Heart right ventricle (tissue), 16 donors: Measurements from ENCODE around the gene RIN3. TPM values are rescaled to one million over a fixed set of nuclear protein-coding genes. Genes with fewer than 3 reads are reported as not detected.

Experiments used
- ATAC-seq, 8 donors: fragments of 200-7000 bp; cut with Tn5 transposase; one replicate each; pipeline ENCODE4 v1.9.1; 2020; ENCODE audit warnings: mild to moderate bottlenecking in 8 of 8, moderate library complexity in 8 of 8, moderate number of reproducible peaks in 1 of 8
- DNase-seq, 2 donors: peaks; one replicate each; pipeline ENCODE4 v3.0.0-alpha.2; 2020
- H3K27ac ChIP-seq, 10 donors: fragments of 200-600 bp; sonication (generic) in 2 of 10; one replicate each; pipeline versions ENCODE4 v1.5.0 to v1.8.0; 2020 to 2022; ENCODE audit warnings: mild to moderate bottlenecking in 3 of 10
- H3K27me3 ChIP-seq, 7 donors: fragments of 200-600 bp; one replicate each; pipeline ENCODE4 v1.8.0; 2021 to 2022; ENCODE audit warnings: mild to moderate bottlenecking in 2 of 7
- H3K36me3 ChIP-seq, 9 donors: fragments of 200-600 bp; sonication (generic) in 1 of 9; one replicate each; pipeline versions ENCODE4 v1.5.0 to v1.8.0; 2020 to 2022; ENCODE audit warnings: mild to moderate bottlenecking in 2 of 9
- H3K4me1 ChIP-seq, 9 donors: fragments of 200-600 bp; sonication (generic) in 1 of 9; one replicate each; pipeline versions ENCODE4 v1.5.0 to v1.8.0; 2020 to 2022; ENCODE audit warnings: mild to moderate bottlenecking in 4 of 9
- H3K4me3 ChIP-seq, 10 donors: fragments of 200-600 bp; sonication (generic) in 2 of 10; one replicate each; pipeline versions ENCODE4 v1.5.0 to v1.8.0; 2020 to 2022; ENCODE audit warnings: mild to moderate bottlenecking in 7 of 10, moderate library complexity in 2 of 10
- H3K9me3 ChIP-seq, 11 donors: fragments of 200-600 bp in 10 of 11; sonication (generic) in 2 of 11; one replicate each; pipeline versions ENCODE4 v1.5.0 to v1.8.0; 2013 to 2022; ENCODE audit warnings: mild to moderate bottlenecking in 2 of 11, control low read depth in 1 of 11, moderate library complexity in 1 of 11
- WGBS, 2 donors: extraction: QIAGEN DNeasy Blood & Tissue Kit; methylation state at CpG; one replicate each; pipeline ENCODE4 v1.1.7; 2013; ENCODE audit warnings: inconsistent platforms in 1 of 2; 5-methylcytosine and 5-hydroxymethylcytosine counted together
- intact Hi-C, 10 donors: fragments of 100-400 bp; cut with DNase I; formaldehyde crosslinking; loops; one replicate each; pipeline versions ENCODE4 v1.11.1 to v1.14.2; 2022
- polyA plus RNA-seq, 2 donors: library from polyadenylated mRNA; stranded (reverse); fragments of 200-250 nt; gene quantifications; one replicate each; pipeline ENCODE4 v1.2.3, GENCODE V29; 2013
- total RNA-seq, 10 donors: library from RNA; stranded (reverse); fragmentation: NEBNext Ultra II Directional in 3 of 10; extraction: Animal tissue kit (Norgen Biotek cat#: 25700) in 3 of 10; gene quantifications; one replicate each; pipeline versions ENCODE4 v1.2.1 to v1.2.4, GENCODE V29; 2021 to 2023
- TF ChIP-seq, protein P1 (sequence below), 9 donors: fragments of 200-600 bp; sonication (generic) in 2 of 9; IDR thresholded peaks; one replicate each; pipeline versions ENCODE4 v1.5.0 to v1.8.0; 2021 to 2022; ENCODE audit warnings: antibody characterized with exemption in 9 of 9, mild to moderate bottlenecking in 5 of 9, moderate library complexity in 1 of 9
- donor health status: Arrhythmogenic right ventricular cardiomyopathy.
- donor health status: ischemic (EF 13 %, LVEDD 7.1; RV severe dilation, severe dysfunction).
- donor health status: healthy with polysubstance abuse.
- donor health status: DM: no; HTN: yes; CAD: no.
- donor health status: DM: no; HTN: no; CAD: no.
- donor health status: ischemic (EF 25% LVEDD 6.9; RV normal size, moderate dysfunction).
- donor health status: ischemic (EF 25% LVEDD 5.7; RV mildly dilated, moderate dysfunction).
- donor health status: healthy.
- donor health status: DM: yes; HTN: yes; CAD: no.
- donor health status: Ischemic cardiomyopathy.
- donor health status: ischemic (EF 35%, LVEDD 5.7; RV mildly dilated, moderate dysfunction).
- donor health status: nonischemic (EF 11% LVEDD 7.7; RV severe dilation, severe dysfunction).
- donor health status: DM: yes; HTN: yes; CAD: no.
- donor health status: PGD.
- donor health status: ischemic (EF 29% LVEDD 5.4; RV normal size, mild dysfunction).
- donor health status: nonischemic (EF 23%, LVEDD 6.1; RV moderate dilation, normal function).

RIN3 gene
- total and polyA plus RNA-seq, 12 donors = 7.2 to 24.0 (median 12.2) TPM

DNA sequence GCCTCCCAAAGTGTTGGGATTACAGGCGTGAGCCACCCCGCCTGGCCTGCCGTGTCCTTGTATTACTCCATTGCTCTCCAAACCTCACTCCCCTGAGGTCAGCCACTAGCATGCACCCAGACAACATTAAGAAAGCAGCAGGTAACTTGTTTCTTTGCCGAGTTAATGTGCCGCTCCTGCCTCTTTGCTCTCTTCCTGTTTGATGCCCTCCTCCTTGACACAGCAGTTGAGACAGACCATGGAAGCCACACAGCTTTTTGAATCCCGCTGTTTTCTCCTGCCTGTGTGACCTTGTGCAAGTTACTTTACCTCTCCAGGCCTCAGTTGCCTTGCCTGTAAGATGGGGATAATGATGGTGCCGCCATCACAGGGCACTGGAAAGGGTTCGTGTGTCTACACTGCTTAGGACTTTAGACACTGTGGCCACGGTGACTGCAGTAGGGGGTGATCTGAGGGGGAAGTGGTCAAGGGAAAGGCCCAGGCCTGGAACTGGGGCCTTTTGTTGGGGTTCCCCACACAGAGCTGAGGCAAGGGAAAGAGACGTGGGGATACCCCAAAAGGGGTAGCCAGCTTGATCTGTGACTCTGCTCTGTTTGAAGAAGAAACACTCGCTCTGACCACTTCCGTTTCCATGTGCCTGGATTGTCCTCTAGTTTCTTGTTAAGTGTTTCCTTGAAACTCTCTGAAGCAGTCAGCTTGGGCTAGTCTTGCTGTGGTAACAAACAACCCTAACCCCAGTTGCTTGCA lies 69.3 kb downstream of the RIN3 start:
- peaks cover 0 to 58% (median 18%) of the 10 kb centered on the region in 9 donors for H3K4me1 ChIP-seq
- WGBS, 2 donors = 94 to 97% methylated on average over 12 of the region's 12 CpGs

GRCh38 chr14:92584220-92584619 lies 70.6 kb downstream of the RIN3 start:
- no peaks in the 10 kb centered on the region for H3K9me3 ChIP-seq
- H3K27me3 ChIP-seq = no peaks in the 10 kb centered on the region
- 93 to 95% methylated on average over 3 of the region's 3 CpGs for WGBS, 2 donors
- TF ChIP-seq, protein P1, sequence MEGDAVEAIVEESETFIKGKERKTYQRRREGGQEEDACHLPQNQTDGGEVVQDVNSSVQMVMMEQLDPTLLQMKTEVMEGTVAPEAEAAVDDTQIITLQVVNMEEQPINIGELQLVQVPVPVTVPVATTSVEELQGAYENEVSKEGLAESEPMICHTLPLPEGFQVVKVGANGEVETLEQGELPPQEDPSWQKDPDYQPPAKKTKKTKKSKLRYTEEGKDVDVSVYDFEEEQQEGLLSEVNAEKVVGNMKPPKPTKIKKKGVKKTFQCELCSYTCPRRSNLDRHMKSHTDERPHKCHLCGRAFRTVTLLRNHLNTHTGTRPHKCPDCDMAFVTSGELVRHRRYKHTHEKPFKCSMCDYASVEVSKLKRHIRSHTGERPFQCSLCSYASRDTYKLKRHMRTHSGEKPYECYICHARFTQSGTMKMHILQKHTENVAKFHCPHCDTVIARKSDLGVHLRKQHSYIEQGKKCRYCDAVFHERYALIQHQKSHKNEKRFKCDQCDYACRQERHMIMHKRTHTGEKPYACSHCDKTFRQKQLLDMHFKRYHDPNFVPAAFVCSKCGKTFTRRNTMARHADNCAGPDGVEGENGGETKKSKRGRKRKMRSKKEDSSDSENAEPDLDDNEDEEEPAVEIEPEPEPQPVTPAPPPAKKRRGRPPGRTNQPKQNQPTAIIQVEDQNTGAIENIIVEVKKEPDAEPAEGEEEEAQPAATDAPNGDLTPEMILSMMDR (IDR thresholded peaks at IDR 0.05) = no peak
- H3K4me3 ChIP-seq = no peak overlapping the region
- H3K27ac ChIP-seq = peak overlapping the region in 1 of 10 donors; percentile 83
- intact Hi-C loops = no loop called here
- ATAC-seq (no peak), DNase-seq (no peak)
- peaks cover 0 to 50% (median 5%) of the 10 kb centered on the region in 9 donors for H3K36me3 ChIP-seq
- H3K4me1 ChIP-seq = peaks cover 0 to 61% (median 18%) of the 10 kb centered on the region in 9 donors

More for the DNA sequence above, 69.3 kb downstream of the RIN3 start:
- Histone ChIP-seq H3K36me3 (peaks cover 0 to 63% (median 6%) of the 10 kb centered on the region in 9 donors), H3K9me3 (no peaks in the 10 kb centered on the region), H3K27me3 (no peaks in the 10 kb centered on the region), H3K4me3 (no peak overlapping the region), H3K27ac (no peak overlapping the region)
- DNase-seq (no peak), ATAC-seq (no peak)
- intact Hi-C loops = no loop called here
- TF ChIP-seq, protein P1 (IDR thresholded peaks at IDR 0.05) = no peak

- H3K4me1 ChIP-seq = peaks cover 0 to 67% (median 18%) of the 10 kb centered on the region in 9 donors
Observed at GRCh38 chr14:92584816-92585215, 71.2 kb downstream of the RIN3 start.

More at GRCh38 chr14:92584816-92585215, 71.2 kb downstream of the RIN3 start:
- H3K4me3 ChIP-seq = no peak overlapping the region
- intact Hi-C loops = no loop called here
- DNase-seq = no peak
- TF ChIP-seq, protein P1 (IDR thresholded peaks at IDR 0.05) = no peak
- no peak for ATAC-seq
- H3K27me3 ChIP-seq = no peaks in the 10 kb centered on the region
- 93 to 94% methylated on average over 6 of the region's 6 CpGs for WGBS, 2 donors
- H3K9me3 ChIP-seq = no peaks in the 10 kb centered on the region
- H3K27ac ChIP-seq = peak overlapping the region in 1 of 10 donors; percentile 83
- H3K36me3 ChIP-seq = peaks cover 0 to 44% (median 5%) of the 10 kb centered on the region in 9 donors
